ENCODE measurements around the gene DOC2A.

The DOC2A gene

DNA sequence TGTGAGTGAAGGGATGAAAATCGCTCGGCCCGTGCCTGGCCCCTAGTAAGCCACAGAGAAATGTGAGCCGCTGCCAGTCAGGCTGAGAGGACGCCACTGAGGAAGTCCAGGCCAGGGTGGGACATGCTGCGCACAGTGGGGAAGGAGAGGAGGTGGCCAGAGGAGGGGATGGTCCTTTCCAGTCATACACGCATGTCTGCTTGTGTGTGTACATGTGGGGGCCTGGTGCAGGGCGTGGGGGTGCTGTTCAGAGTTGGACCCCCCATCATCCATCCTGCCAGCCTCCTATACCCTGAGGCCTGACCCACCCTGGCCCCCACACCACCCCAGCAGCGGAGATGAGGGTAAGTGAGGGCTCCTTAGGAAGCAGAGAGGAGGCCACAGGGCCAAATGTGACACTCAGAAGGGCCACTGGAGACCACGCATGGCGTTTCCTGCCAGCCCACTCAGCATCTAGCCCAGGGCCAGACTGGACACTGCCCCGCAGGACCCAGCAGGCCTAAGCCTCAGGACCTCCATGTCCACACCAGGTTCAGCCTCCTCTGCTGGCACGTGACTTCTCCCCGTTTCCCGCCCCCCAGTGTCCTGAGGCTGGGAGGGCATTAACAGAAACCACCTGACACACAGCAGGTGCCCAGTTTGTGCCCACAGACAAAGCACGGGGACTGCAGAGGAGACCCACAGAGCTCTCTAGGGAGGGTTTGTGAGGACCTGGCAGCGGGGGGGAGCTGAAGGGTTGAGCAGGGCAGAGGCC lies 7.0 kb downstream of the DOC2A start:
- DNase-seq: no peak

DNA sequence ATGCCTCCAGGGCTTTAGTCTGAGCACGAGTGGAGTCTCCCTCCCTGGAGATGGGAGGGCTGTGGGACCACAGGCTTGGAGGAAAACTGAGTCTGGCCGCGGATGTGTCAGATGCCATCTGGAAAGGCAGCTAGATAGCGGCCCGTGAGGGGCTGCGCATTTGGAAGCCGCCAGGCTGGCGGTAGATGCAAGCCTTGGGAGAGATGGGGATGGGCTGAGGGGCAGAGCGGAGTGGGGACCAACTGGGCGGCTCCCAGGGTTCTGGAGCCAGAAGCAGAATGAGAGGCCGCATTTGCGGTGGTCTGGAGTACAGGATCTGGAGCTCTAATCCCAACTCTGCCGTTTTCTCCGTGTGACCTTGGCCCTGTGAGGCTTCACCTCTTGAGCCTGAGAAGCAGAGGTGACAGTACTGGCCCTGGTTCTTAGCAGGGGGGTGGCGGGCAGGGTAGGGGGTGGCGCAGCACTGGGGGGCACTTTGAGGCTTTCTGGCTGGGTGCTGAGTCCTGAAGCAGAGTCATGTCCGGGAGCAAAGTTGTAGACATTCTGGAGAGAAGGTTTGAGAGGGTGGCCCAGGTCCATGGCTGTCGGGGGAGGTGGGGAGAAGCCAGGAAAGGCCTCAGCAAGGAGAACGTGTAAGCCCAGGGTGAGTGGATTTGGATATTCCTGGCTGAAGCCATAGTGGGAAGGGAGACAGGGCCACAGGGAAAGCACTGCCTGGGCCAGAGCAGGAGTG lies 8.0 kb downstream of the DOC2A start:
- no peak for DNase-seq

DNA sequence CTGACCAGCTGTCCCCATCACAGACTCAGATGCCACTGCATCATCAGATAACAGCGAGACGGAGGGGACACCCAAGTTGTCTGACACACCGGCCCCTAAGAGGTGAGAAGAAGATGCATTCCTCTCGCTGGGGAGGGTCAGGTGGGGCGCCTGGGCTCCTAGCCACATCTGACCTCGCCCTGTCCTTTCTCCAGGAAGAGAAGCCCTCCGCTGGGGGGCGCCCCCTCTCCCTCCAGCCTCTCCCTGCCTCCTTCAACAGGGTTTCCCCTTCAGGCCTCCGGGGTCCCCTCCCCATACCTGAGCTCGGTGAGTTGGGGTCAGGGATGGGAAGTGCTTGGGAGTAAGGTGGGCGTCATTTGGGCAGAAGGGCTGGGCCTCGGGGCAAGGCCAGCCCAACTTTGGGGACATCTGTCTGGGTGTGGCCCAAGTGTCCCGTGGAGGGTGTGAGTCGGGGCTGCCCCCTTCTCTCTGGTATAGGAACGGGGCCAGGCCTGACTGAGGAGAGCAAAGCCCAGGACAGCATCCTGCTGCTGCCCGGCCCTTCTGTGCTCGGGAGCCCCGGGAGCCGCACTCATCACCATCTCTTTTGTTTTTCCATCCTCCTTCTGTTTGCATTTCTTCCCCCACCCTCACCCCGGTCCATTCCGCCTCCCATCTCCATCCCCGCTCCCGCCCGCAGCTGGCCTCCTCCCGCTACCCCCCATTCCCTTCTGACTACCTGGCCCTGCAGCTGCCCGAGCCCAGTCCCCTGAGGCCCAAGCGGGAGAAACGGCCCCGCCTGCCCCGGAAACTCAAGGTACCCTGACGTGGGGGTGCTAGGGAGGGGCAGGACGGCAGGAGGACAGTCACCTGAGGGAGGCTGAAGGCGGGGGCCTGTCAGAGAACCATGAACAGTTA lies 9.8 kb downstream of the DOC2A start:
- DNase-seq: no peak

DNA sequence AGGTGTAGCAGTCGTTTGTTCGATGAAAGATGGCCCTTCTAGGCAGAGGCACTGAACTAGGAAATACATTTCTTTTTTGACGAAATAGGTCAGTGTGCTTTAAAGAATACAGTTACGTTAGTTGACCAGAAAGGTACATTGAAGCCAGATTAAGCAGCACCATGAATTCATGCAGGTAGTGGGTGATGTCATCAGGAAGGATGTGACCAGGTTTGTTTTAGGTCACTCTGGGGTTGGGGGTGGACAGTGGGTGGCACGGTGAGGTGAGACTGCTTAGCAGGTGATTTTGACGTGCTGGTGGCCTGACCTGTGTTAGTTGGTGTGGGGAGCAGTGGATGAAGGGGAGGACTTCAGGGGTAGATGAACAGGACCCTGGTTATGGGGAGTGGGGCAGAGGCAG lies 11.2 kb downstream of the DOC2A start:
- no peak for DNase-seq

DNA sequence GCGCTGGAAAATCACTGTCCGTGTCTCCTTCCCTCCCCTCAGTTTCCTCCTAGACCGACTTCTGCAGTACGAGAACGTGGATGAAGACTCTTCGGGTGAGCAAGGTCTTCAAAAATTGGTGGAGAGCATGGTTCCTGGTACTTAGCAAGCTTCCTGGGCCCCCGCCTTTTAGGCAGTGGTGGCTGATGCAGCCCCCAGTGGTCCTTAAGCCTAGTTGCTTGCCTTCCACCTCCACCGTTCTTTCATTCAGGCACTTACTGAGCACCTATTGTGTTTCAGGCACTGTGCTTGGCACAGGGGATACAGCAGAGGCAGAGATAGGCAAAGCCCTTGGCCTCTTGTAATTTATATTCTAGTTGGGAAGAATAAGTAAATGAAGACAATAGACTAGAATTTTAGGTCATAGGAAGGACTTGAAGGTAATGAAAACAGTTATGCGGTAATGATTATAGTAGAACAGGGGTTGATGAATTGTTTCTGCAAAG lies 14.0 kb downstream of the DOC2A start:
- no peak for DNase-seq

DNA sequence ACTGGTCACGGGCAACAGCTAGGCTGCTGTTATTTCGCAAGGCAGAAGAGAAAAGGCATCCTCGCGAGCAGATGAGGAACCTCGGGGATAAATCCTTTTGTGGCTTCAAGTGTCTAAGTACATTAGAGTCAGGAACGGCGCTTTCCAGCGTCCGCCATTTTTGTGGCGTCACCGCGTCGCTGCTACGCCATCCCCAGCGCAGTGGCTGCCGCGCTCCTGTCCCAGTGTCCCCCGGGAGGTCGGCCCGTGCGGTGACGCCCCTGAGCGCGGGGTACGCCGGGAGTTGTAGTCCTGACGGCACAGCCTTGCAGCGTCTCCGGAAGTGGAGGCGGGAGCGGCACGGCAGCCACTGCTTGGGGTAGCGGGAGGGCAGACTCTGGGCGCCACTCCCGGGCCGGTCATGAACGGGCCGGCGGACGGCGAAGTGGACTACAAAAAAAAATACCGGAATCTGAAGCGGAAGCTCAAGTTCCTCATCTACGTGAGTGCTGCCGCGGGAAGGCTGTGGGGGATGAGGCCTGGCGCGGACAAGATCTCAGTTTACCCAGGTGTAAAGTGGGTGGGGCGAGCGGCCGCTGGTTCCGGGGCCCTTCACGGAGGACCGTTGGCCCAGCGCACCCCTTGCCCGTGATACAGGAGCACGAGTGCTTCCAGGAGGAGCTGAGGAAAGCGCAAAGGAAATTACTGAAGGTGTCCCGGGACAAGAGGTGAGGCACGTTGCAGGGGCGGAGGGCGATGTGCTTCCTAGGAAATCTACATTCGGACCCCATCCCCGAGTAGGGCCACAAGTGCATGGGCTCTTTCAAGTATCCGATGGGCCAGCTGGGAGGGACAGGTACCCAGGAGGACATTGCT lies 14.7 kb downstream of the DOC2A start, which contains the start of gene INO80E:
TSS of gene INO80E (plus strand) at position 331 of the 855 bp plus-strand sequence. CDS start at position 401, 70 bp downstream.
- peak; percentile 97 to 99 for DNase-seq

DNA sequence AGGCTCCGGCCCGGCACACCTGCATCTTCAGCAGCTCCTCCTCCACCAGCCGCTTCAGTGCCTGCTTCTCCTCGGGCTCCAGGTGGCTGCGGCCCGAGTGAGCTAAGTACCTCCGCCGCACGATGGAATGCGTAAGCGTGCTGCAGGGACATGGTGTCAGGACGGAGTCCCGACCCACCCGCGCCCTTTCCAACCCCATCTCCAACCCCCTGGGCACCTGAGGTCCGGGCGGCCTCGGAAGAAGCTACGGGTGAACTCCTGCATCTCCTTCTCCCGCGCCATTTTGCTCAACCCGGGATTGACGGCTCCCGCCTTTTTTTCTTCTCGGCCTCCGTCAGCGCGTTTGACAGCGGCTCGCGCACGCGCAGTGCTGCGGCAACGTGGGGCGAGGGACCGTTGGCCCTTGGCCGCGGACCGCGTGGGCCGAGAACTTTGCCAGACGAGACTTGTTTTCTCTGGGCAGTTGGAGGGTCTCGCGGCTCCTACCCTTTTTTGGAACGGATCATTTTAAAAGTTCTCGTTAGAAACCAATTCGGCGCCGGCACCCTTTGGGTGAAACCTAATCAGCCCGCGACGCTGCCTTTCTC lies 15.4 kb downstream of the DOC2A start, which contains the start of gene HIRIP3:
TSS of gene HIRIP3 (minus strand) at position 294 of the 587 bp plus-strand sequence. CDS start at position 282, 12 bp downstream.
- DNase-seq: peak; percentile 53 to 79

DNA sequence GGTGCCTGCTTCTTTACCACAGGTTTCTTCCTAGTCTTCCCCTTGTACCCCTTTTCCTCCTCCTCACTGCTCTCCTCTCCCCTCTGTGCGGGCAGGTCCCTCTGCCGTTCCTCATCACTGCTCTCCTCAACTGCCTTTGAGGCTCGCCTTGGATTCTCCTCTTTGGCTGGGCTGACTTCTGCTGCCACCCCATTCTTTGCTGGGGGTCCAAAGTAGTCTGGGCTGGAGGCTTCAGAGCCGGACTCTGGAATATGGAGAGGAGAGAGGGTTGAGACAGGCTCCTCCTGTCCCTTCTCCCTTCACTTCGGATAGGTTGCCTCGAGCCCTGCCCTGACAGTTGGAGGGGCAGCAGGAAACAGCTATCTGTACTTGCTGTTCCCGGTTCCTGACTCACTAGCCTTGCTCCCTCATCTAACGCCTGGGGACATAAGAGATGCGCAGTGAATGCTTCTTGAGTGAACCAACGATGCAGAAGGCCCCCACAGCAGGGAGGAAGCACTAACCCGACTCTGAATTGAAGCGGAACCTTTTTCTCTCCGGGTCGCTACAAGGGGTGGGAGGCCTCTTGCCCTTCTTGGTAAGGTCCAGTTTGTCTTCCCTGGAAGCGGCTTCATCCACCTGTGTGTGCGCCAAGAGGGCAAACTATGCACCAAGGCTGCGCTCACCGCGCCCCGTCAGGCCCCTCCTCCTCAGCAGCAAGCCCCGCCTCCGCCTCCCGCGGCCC lies 16.1 kb downstream of the DOC2A start:
- DNase-seq: no peak

DNA sequence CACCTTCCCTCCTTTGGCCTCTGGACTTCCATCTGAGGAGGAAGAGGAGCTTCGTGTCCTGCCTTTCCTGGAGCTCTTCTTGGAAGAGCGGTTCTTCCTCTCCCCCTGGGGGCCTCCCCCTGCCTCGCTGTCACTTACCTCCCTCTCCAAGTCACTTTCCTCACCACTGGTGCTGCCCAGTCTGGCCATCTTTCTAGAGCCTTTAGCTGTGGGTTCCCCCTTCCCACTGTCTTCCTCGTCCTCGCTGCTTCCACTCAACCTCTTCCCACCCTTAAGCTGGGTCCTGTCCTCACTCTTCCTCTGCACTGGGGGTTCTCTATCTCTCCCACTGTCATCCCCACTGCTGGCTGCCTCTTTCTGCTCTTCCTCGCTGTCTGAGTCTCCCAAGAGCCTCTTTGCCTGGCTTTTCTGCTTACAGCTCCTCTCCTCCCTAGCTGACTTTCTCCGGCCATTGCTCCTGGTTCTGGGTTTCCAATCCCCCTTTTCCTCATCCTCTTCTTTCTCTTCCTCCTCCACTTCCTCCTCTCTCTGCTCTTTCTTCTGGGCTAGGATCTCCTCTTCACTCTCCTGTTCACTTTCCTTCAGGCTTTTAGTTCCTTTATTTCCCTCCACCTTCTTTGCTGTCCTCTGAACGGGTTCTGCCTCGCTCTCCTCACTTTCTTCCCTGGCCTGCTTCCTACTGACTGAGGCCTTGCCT lies 16.8 kb downstream of the DOC2A start:
- DNase-seq: no peak

DNA sequence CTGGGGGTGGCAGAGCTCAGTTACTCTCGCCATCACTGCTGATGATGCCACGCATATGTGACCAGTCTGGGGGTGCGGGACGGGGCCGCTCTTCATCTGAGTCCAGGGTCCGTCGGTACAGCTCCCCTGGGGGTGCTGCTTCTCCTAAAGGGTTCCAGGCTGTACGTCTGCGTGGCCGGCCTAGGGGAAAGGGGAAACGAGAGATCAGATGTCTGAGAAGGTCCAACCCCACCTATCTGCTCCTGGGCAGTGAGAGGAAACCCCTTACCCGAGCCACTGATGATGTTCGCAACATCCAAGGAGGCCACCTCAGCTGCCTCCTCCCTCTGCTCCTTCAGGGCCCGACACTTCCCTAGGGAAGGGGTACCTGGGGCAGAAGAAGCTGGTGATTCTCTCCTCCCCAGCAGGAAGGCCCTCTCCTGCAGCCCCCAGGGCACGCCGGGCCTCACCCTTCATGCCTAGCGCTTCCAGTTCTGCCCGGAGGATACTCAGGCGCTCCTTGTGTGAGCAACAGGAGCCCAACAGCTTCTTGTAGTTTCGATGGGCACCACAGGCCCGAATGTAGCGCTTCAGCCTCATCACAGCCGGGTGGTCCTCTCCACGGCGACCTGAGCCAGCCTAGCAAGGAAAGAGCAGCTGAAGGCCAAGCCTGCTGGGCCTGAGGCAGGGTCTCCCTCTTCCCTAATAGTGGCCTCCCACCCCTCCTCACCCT lies 17.5 kb downstream of the DOC2A start:
- no peak for DNase-seq

DNA sequence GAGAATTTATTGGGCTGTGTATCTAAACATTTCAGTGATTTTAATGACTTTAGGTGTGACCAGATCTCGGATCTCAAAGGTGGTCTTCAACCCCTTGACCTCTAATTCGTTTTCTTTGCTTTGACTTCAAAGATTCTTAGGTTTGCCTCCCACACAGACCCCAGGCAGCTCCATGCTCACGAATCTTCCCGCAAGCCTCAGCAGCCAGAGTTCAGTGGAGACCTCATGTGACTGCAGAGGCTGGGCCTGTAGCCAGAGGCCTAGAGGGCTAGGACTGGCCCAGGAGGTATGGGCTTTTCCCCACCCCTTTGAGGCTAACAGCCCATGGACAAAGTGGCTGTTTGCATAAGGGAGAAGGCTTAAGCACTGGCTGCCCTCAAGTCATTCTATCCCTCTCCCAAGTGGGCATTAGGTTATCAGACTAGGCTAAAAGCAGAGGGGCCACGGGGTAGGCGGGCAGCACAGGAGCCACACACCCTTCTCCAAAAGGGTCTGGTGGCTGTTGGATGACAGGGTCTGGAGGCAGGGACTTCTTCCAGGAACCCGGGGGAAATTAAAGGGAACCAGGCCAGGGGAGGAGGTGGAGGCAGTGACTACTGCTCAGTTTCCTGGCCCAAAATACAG lies 18.4 kb downstream of the DOC2A start:
- DNase-seq: no peak

DNA sequence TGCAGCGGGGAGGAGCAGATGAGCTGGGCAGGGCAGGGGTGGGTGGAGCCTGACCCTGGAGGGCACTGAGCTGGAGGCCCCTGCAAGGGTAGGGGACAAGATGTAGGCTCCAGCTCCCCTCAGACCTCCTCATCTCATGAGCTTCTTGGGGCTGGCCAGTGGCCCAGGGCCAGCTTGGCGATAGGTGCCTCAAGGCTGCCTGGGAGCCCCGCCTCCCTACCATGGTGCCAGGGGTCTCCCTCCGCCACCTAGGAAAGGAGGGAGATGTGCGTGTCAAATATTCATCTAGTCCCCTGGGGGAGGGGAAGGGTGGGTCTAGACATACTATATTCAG lies 19.3 kb downstream of the DOC2A start:
- DNase-seq: no peak

DNA sequence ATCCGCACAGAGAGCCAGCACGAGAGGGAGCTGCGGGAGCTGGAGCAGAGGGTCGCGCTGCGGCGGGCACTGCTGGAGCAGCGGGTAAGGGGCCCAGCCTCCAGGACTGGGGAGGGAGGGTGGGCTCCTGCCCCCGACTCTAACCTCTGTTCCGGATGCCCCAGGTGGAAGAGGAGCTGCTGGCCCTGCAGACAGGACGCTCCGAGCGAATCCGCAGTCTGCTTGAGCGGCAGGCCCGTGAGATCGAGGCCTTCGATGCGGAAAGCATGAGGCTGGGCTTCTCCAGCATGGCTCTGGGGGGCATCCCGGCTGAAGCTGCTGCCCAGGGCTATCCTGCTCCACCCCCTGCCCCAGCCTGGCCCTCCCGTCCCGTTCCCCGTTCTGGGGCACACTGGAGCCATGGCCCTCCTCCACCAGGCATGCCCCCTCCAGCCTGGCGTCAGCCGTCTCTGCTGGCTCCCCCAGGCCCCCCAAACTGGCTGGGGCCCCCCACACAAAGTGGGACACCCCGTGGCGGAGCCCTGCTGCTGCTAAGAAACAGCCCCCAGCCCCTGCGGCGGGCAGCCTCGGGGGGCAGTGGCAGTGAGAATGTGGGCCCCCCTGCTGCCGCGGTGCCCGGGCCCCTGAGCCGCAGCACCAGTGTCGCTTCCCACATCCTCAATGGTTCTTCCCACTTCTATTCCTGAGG lies 19.8 kb downstream of the DOC2A start:
- no peak for DNase-seq

DNA sequence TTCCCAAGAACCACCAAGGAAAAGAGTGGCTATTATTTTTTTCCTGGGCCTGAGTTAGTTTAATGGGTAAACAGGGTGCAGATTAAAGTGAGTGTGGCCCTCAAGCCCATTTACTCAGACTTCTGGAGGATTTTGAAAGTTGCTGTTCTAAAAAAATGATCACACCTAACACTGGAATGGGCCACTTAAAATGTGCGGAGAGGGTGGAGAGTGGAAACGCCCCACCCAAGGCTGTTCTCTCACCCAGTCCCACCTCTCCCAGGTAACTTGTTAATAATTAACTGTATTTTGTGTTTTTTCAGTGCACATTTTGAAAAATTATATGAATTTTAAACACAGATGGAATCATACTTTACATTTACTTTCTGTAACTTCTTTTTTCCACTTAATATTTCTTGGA lies 20.8 kb downstream of the DOC2A start:
- no peak for DNase-seq

DNA sequence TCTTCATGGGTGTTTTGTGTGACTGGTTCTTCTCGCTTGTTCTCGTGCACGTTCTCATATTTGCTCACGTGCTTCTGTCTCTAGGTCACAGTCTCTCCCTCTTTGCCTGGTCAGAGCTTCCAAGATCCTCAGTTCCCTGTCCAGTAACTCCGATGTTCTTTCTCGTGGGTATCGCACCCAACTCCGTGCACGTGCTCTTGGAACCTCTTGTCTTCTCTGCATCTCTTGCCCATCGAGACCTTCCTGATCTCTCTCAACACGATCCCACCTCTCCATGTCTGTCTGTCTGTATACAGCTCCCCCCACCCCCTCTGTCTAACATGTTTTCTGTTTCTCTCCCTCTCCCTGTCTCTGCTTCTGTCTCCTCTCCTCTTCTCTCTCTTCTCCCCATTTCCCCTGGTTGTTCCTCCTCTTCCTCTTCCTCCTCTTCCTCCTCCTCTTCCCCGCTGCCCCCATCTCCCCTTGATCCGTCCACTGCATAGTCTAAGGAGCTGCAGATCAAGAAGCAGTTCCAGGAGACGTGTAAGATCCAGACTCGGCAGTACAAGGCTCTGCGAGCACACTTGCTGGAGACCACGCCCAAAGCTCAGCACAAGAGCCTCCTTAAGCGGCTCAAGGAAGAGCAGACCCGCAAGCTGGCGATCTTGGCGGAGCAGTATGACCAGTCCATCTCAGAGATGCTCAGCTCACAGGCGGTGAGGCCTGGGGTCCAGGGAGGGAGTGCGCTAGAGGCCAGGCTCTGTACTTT lies 21.5 kb downstream of the DOC2A start:
- DNase-seq: no peak

DNA sequence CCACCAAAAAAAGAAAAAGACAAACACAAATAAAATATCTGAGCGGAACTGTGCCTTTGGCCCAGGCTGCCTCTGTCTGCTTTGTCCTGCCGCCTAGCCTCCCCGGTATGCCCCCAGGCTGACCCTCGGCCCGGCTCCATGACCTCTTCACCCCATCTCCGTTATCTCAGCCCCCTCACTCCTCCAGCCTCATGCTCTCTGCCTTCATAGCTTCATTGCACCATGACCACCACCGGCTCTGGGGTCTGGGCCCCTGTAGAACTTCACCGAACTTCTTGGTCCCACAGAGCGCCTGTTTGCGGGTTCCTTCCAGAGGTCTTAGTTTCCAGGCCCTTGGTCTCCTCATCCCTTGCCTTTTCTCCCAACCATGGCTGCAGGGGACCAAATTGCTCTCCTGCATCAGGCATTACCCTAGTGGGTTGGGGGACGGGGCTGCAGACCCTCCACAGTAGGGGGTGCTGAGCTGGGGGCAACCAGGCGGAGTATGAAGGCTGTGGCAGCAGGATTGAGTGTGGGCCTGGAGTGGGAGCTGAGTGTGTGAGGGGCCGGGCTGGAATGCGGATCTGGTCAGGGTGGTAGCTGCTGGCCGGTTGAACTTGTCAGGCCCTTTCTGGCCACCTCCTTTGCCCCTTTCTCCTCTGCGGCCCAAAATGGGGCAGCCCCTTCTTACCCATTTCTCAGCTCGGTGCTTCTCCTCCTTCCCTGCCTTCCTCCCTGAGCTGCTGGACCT lies 22.3 kb downstream of the DOC2A start:
- DNase-seq: no peak

All from hippocampal formation (tissue), 2 donors.